ENCODE results near the gene C1QTNF1. TPM values are rescaled to one million over a fixed set of nuclear protein-coding genes. Genes with fewer than 3 reads are reported as not detected.
A peak's percentile ranks its signal among the peaks of the same experiment; 100 is the strongest.

The C1QTNF1 gene
- total and polyA plus RNA-seq, 5 donors from 2014 or later = not detected

- peaks cover 16% of the 10 kb centered on the region for H3K36me3 Mint-ChIP-seq
- peaks cover 5% of the 10 kb centered on the region for H3K27me3 Mint-ChIP-seq
- H3K4me3 ChIP-seq (ENCODE audit: low read depth, low read length) = no peak overlapping the region
- no peak overlapping the region for H3K27ac ChIP-seq (ENCODE audit: insufficient read depth, low read length, poor library complexity, severe bottlenecking)
- H3K9me3 ChIP-seq (ENCODE audit: control insufficient read depth in 2 of 2, low read length in 2 of 2) = no peaks in the 10 kb centered on the region
- H3K4me3 Mint-ChIP-seq = no peak overlapping the region
- peaks cover 8 to 19% (median 15%) of the 10 kb centered on the region in 4 donors for H3K4me1 Mint-ChIP-seq
- H3K36me3 ChIP-seq (ENCODE audit: control insufficient read depth, insufficient read depth, low read length) = peaks cover 36% of the 10 kb centered on the region
- H3K4me1 ChIP-seq (ENCODE audit: control insufficient read depth, insufficient read depth, low read length, poor library complexity, severe bottlenecking) = peaks cover 8% of the 10 kb centered on the region
- ATAC-seq (ENCODE audit: low read depth in 2 of 2) = no peak
- no peaks in the 10 kb centered on the region for H3K27me3 ChIP-seq (ENCODE audit: control insufficient read depth, insufficient read depth, low read length)
- no peak for DNase-seq
- H3K27ac Mint-ChIP-seq = no peak overlapping the region
- H3K9me3 Mint-ChIP-seq = peaks cover 0 to 2% (median 0%) of the 10 kb centered on the region in 7 donors
Measured at GRCh38 chr17:78991017-78991738, 32.8 kb upstream of the C1QTNF1 start.

GRCh38 chr17:78991906-78992532 lies 31.9 kb upstream of the C1QTNF1 start:
- H3K27me3 ChIP-seq (ENCODE audit: control insufficient read depth, insufficient read depth, low read length) = no peaks in the 10 kb centered on the region
- H3K4me3 Mint-ChIP-seq = no peak overlapping the region
- H3K9me3 ChIP-seq (ENCODE audit: control insufficient read depth in 2 of 2, low read length in 2 of 2) = no peaks in the 10 kb centered on the region
- H3K36me3 Mint-ChIP-seq = peaks cover 22% of the 10 kb centered on the region
- H3K27ac Mint-ChIP-seq = no peak overlapping the region
- peaks cover 4% of the 10 kb centered on the region for H3K27me3 Mint-ChIP-seq
- DNase-seq = no peak
- H3K4me1 Mint-ChIP-seq = peaks cover 0 to 10% (median 7%) of the 10 kb centered on the region in 4 donors
- H3K36me3 ChIP-seq (ENCODE audit: control insufficient read depth, insufficient read depth, low read length) = peaks cover 44% of the 10 kb centered on the region
- ATAC-seq (ENCODE audit: low read depth in 2 of 2) = no peak
- no peak overlapping the region for H3K27ac ChIP-seq (ENCODE audit: insufficient read depth, low read length, poor library complexity, severe bottlenecking)
- H3K4me3 ChIP-seq (ENCODE audit: low read depth, low read length) = no peak overlapping the region
- peaks cover under 1% of the 10 kb centered on the region for H3K4me1 ChIP-seq (ENCODE audit: control insufficient read depth, insufficient read depth, low read length, poor library complexity, severe bottlenecking)
- peaks cover 0 to 2% (median 0%) of the 10 kb centered on the region in 7 donors for H3K9me3 Mint-ChIP-seq

GRCh38 chr17:78992542-78993212 lies 31.3 kb upstream of the C1QTNF1 start:
- no peak for ATAC-seq (ENCODE audit: low read depth in 2 of 2)

DNA sequence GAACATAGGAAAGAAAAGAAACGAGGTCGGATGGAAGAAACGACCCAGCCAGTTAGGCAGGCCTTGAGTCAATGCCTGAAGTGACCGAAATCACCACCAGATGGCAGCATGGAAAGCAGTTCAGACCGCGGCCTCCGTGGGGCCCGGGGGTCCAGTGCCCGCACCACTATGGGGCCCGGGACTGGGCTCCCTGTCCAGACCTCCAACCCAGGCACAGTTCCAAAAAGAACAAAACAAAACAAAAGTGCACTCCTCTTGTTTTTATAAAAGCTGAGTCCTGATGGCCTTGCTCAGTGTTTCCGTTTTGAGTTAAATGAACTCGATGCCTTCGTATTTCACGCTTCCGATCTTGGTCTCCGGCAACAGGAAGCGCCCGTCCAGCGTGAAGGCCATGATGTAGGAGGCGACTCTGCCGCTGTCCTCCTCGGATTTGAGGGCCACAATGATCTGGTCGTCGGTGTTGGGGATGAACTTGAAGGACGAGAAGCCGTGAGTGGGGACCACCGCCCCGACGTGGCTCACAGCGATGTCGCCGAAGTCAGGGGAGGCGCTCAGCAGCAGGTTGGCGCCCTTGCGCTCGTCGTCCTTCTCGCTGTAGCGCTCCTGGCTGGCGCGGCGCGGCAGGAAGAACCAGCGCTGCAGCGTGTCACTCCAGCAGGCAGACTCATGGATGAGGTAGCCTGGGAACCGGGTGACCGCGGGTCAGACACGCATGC lies 30.6 kb upstream of the C1QTNF1 start:
- Histone ChIP-seq H3K4me1 (ENCODE audit: control insufficient read depth, insufficient read depth, low read length, poor library complexity, severe bottlenecking) (no peaks in the 10 kb centered on the region), H3K4me3 (ENCODE audit: low read depth, low read length) (no peak overlapping the region), H3K27ac (ENCODE audit: insufficient read depth, low read length, poor library complexity, severe bottlenecking) (no peak overlapping the region), H3K9me3 (ENCODE audit: control insufficient read depth in 2 of 2, low read length in 2 of 2) (no peaks in the 10 kb centered on the region), H3K27me3 (ENCODE audit: control insufficient read depth, insufficient read depth, low read length) (no peaks in the 10 kb centered on the region), H3K36me3 (ENCODE audit: control insufficient read depth, insufficient read depth, low read length) (peaks cover 58% of the 10 kb centered on the region)
- H3K4me3 Mint-ChIP-seq = peak overlapping the region in 2 of 4 donors; percentile 21 to 29
- H3K4me1 Mint-ChIP-seq = peaks cover 0 to 10% (median 6%) of the 10 kb centered on the region in 4 donors
- peaks cover 0 to under 1% (median 0%) of the 10 kb centered on the region in 7 donors for H3K9me3 Mint-ChIP-seq
- H3K36me3 Mint-ChIP-seq = peaks cover 29% of the 10 kb centered on the region
- peaks cover 4% of the 10 kb centered on the region for H3K27me3 Mint-ChIP-seq
- ATAC-seq (ENCODE audit: low read depth in 2 of 2) = peak; percentile 56 to 61
- peak overlapping the region in 1 of 3 donors; percentile 38 for H3K27ac Mint-ChIP-seq
- peak; percentile 15 to 52 (median 34) for DNase-seq

More at GRCh38 chr17:78992542-78993212, 31.3 kb upstream of the C1QTNF1 start:
- H3K4me3 Mint-ChIP-seq = peak overlapping the region in 1 of 4 donors; percentile 29
- H3K4me1 ChIP-seq (ENCODE audit: control insufficient read depth, insufficient read depth, low read length, poor library complexity, severe bottlenecking) = no peaks in the 10 kb centered on the region
- peaks cover 0 to 2% (median 0%) of the 10 kb centered on the region in 7 donors for H3K9me3 Mint-ChIP-seq
- peaks cover 4% of the 10 kb centered on the region for H3K27me3 Mint-ChIP-seq
- peaks cover 51% of the 10 kb centered on the region for H3K36me3 ChIP-seq (ENCODE audit: control insufficient read depth, insufficient read depth, low read length)
- H3K9me3 ChIP-seq (ENCODE audit: control insufficient read depth in 2 of 2, low read length in 2 of 2) = no peaks in the 10 kb centered on the region
- no peak overlapping the region for H3K4me3 ChIP-seq (ENCODE audit: low read depth, low read length)
- peak overlapping the region in 2 of 3 donors; percentile 23 to 38 for H3K27ac Mint-ChIP-seq
- no peaks in the 10 kb centered on the region for H3K27me3 ChIP-seq (ENCODE audit: control insufficient read depth, insufficient read depth, low read length)
- H3K27ac ChIP-seq (ENCODE audit: insufficient read depth, low read length, poor library complexity, severe bottlenecking) = no peak overlapping the region
- DNase-seq = no peak
- H3K4me1 Mint-ChIP-seq = peaks cover 0 to 10% (median 6%) of the 10 kb centered on the region in 4 donors
- peaks cover 24% of the 10 kb centered on the region for H3K36me3 Mint-ChIP-seq

- no peaks in the 10 kb centered on the region for H3K4me1 ChIP-seq (ENCODE audit: control insufficient read depth, insufficient read depth, low read length, poor library complexity, severe bottlenecking)
- no peak overlapping the region for H3K4me3 ChIP-seq (ENCODE audit: low read depth, low read length)
- H3K27me3 ChIP-seq (ENCODE audit: control insufficient read depth, insufficient read depth, low read length) = no peaks in the 10 kb centered on the region
- H3K36me3 Mint-ChIP-seq = peaks cover 29% of the 10 kb centered on the region
- H3K27me3 Mint-ChIP-seq = peaks cover 4% of the 10 kb centered on the region
- no peak for DNase-seq
- no peaks in the 10 kb centered on the region for H3K9me3 ChIP-seq (ENCODE audit: control insufficient read depth in 2 of 2, low read length in 2 of 2)
- peaks cover 63% of the 10 kb centered on the region for H3K36me3 ChIP-seq (ENCODE audit: control insufficient read depth, insufficient read depth, low read length)
- H3K27ac ChIP-seq (ENCODE audit: insufficient read depth, low read length, poor library complexity, severe bottlenecking) = no peak overlapping the region
- ATAC-seq (ENCODE audit: low read depth in 2 of 2) = no peak
- no peaks in the 10 kb centered on the region for H3K9me3 Mint-ChIP-seq
- no peak overlapping the region for H3K4me3 Mint-ChIP-seq
- no peak overlapping the region for H3K27ac Mint-ChIP-seq
- peaks cover 0 to 10% (median 5%) of the 10 kb centered on the region in 4 donors for H3K4me1 Mint-ChIP-seq
Measured at GRCh38 chr17:78993981-78994671, 29.8 kb upstream of the C1QTNF1 start.

DNA sequence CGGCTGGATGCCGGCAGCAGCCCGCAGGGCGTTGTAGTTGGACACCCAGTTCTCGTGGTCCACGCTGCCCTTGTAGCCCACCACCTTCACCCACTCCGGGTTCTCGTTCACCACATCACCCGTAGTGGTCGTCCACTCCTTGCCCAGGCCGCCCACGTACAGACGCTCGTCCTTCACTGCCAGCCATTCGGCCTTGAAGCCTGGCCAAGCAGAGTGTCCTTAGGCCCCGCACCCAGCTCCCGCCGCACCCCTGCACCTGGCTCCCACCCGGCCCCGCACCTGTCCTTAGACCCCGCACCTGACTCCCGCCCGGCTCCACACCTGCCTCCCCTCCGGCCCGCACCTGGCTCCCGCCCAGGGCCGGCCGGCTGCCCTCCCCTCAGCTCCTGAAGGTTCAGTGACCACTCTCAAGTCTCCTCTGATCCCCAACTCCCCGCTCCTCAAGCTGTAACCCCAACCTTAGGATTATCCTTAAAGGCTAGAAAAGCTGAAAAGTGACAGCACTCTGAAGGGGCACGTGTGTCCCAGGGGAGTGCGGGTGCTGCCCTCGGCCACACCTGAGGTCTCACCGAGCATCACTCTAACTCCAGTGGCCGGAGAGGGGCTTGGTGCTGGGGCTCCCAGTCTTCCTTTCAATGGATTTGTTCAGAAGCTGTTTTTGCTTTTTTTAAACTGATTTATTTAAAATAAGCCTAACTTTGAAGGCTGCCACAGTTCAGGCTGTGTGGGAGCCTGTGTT lies 28.8 kb upstream of the C1QTNF1 start:
- no peak overlapping the region for H3K4me3 Mint-ChIP-seq
- no peaks in the 10 kb centered on the region for H3K9me3 Mint-ChIP-seq
- H3K27ac Mint-ChIP-seq = no peak overlapping the region
- H3K27me3 ChIP-seq (ENCODE audit: control insufficient read depth, insufficient read depth, low read length) = no peaks in the 10 kb centered on the region
- H3K4me3 ChIP-seq (ENCODE audit: low read depth, low read length) = no peak overlapping the region
- H3K9me3 ChIP-seq (ENCODE audit: control insufficient read depth in 2 of 2, low read length in 2 of 2) = no peaks in the 10 kb centered on the region
- H3K36me3 Mint-ChIP-seq = peaks cover 29% of the 10 kb centered on the region
- DNase-seq (no peak), ATAC-seq (ENCODE audit: low read depth in 2 of 2) (no peak)
- H3K4me1 ChIP-seq (ENCODE audit: control insufficient read depth, insufficient read depth, low read length, poor library complexity, severe bottlenecking) = no peaks in the 10 kb centered on the region
- H3K4me1 Mint-ChIP-seq = peaks cover 0 to 10% (median 5%) of the 10 kb centered on the region in 4 donors
- peaks cover 65% of the 10 kb centered on the region for H3K36me3 ChIP-seq (ENCODE audit: control insufficient read depth, insufficient read depth, low read length)
- no peak overlapping the region for H3K27ac ChIP-seq (ENCODE audit: insufficient read depth, low read length, poor library complexity, severe bottlenecking)
- H3K27me3 Mint-ChIP-seq = peaks cover 4% of the 10 kb centered on the region
